GM06990 (cell line): ENCODE measurements around the gene LRRC23.

ENCODE experiments used
- DNase-seq: peaks from one replicate; pipeline ENCODE4 v3.0.0-alpha.2; 2011; ENCODE audit not compliant: insufficient read length; ENCODE audit errors: extremely low read depth
- H3K27me3 ChIP-seq: replicated peaks from 2 replicates; pipeline ENCODE4 v1.6.0; 2011; ENCODE audit warnings: low read length; ENCODE audit not compliant: control insufficient read depth, insufficient read depth
- H3K36me3 ChIP-seq: 2 replicates; pipeline ENCODE4 v1.5.1; 2011; ENCODE audit warnings: low read length; ENCODE audit not compliant: control insufficient read depth, insufficient read depth
- H3K4me3 ChIP-seq: replicated peaks from 2 replicates; pipeline ENCODE4 v1.5.1; 2011; ENCODE audit warnings: low read depth, mild to moderate bottlenecking, control low read depth, low read length
- CTCF ChIP-seq: IDR thresholded peaks from 2 replicates; pipeline ENCODE4 v1.5.1; 2011; ENCODE audit warnings: low read length, control low read depth, mild to moderate bottlenecking, inconsistent platforms; ENCODE audit not compliant: insufficient read depth, poor library complexity, severe bottlenecking

LRRC23 gene

GRCh38 chr12:6945613-6946012 lies 41.0 kb downstream of the LRRC23 start:
- Histone ChIP-seq H3K36me3 (no peaks in the 10 kb centered on the region), H3K27me3 (no peaks in the 10 kb centered on the region), H3K4me3 (peak overlapping the region; percentile 72)
- no peak for TF ChIP-seq CTCF
- no peak for DNase-seq

- peak; percentile 87 for DNase-seq
- no peak for TF ChIP-seq CTCF
- no peaks in the 10 kb centered on the region for H3K36me3 ChIP-seq
- H3K27me3 ChIP-seq: no peaks in the 10 kb centered on the region
- H3K4me3 ChIP-seq: peak overlapping the region; percentile 72
Measured at GRCh38 chr12:6946033-6946919, 41.7 kb downstream of the LRRC23 start.

- peak overlapping the region; percentile 72 for H3K4me3 ChIP-seq
- no peaks in the 10 kb centered on the region for H3K27me3 ChIP-seq
- H3K36me3 ChIP-seq: no peaks in the 10 kb centered on the region
- peak; percentile 2 for TF ChIP-seq CTCF
- DNase-seq: no peak
Measured at GRCh38 chr12:6946920-6947374, 42.3 kb downstream of the LRRC23 start.

- H3K4me3 ChIP-seq: no peak overlapping the region; the same call in 1 of the 2 replicates
- H3K27me3 ChIP-seq: no peaks in the 10 kb centered on the region
- TF ChIP-seq CTCF: no peak
- no peak for DNase-seq
- H3K36me3 ChIP-seq: peaks cover 4% of the 10 kb centered on the region
Measured at GRCh38 chr12:6947615-6948014, 43.0 kb downstream of the LRRC23 start.

DNA sequence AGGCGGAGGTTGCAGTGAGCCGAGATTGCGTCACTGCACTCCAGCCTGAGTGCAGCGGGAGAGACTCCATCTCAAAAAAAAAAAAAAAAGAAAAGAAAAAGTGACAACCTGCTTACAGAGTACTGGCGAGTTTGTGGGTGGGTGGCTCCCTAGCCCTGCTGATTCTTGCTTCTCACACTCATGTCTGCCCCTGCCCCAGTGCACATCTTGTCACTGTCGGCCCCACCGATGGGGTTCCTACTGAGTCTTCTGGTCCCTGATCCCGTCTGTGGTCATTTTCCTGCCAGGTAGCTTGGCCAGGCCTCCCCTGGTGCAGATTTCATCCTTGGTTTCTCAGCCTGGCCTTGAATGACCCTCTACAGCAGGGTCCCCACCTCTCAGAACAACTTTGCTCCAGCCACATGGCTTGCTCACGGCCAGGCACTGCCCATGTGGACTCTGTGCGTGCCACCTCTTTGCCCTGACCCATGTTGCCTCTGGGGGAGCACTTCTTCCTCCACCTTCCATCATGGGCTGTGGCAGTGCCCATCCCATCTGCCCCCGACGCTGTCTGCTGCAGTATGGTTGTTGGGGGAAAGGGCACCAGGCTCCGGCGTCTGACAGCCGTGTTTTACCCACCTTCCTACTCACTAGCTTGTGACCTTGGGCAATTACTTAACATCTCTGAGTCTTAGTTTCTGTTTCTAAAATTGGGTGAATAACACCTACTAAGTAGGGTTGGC lies 44.4 kb downstream of the LRRC23 start:
- H3K27me3 ChIP-seq: no peaks in the 10 kb centered on the region
- H3K4me3 ChIP-seq: peak overlapping the region; percentile 15; the same call in 1 of the 2 replicates
- TF ChIP-seq CTCF: peak; percentile 32
- no peak for DNase-seq
- peaks cover 9% of the 10 kb centered on the region for H3K36me3 ChIP-seq
